Measurements from ENCODE around the gene TMOD3. TPM values are rescaled to one million over a fixed set of nuclear protein-coding genes. Genes with fewer than 3 reads are reported as not detected.

TMOD3 gene
- total and polyA plus RNA-seq, 2 of the 8 experiments (the other 6 are each of a cell fraction or from before 2014, with no cell fraction given), result 3.9 to 29.0 TPM

DNA sequence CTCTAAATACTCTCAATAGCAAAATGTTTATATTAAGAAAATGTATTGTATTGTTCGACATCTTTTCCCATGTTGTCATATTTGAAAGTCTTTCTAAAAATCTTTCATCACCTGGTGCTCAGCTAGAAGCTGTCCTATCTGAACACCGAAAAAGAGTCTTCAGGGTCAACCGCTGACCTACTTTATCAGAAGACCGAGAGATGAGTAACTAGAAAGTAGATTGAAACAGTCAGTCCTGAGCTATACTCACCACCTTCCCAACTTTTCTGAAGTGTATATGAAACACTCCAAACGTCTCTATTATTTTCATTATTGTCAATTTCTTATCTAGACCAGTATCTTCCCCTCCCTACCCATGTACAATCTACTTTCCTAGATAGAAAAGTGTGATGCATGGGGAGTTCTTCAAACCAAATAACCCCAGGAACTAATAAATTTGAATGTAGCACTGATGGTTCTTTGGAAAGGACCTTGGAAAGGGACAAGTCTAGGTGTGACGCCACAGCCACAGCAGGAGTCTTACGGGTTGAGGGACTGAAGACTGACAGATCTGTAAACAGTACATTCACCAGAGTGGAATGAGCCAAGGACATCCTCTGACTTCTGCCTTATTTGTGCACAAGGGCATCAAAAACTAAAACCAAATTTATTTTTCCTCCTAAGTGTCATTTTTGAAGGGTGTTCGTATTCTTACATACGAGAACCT lies 58.6 kb downstream of the TMOD3 start:
- DNase-seq (ENCODE audit: low read depth in 1 of 2, low spot score in 2 of 2), result no peak

More for the DNA sequence above, 58.6 kb downstream of the TMOD3 start:
- no peak overlapping the region for H3K27ac ChIP-seq (ENCODE audit: low read depth, low read length)
- H3K9me3 ChIP-seq (ENCODE audit: insufficient read depth in 2 of 2, low read depth in 1 of 2, low read length in 1 of 2), result peaks cover 0 to 10% of the 10 kb centered on the region in 2 experiments; a peak in 1 of 4 replicates
- H2BK15ac ChIP-seq (ENCODE audit: low read length), result no peak overlapping the region
- H2BK5ac ChIP-seq (ENCODE audit: low read depth, low read length), result no peak overlapping the region
- H3K36me3 ChIP-seq (ENCODE audit: control insufficient read depth in 2 of 4, insufficient read depth in 4 of 4, low read length in 3 of 4), result no peaks in the 10 kb centered on the region; a peak in 1 of 8 replicates
- no peak overlapping the region for H3K18ac ChIP-seq (ENCODE audit: extremely low read depth, low read length)
- no peak overlapping the region for H3K56ac ChIP-seq (replicated peaks; ENCODE audit: insufficient read length, low read depth, low read length)
- H4K91ac ChIP-seq (replicated peaks; ENCODE audit: insufficient read length, low read length), result no peak overlapping the region
- no peaks in the 10 kb centered on the region for H3K79me1 ChIP-seq (ENCODE audit: low read depth, low read length)
- no peak overlapping the region for H3K14ac ChIP-seq (ENCODE audit: insufficient read length)
- POLR2A ChIA-PET (ENCODE audit: partially characterized antibody), result interaction anchor here (0.6 to 1.0 kb wide), 3 partner anchors 10 to 345 kb away, joined by 3 read pairs; no protein-coding TSS in a partner anchor
- no peaks in the 10 kb centered on the region for H3K23me2 ChIP-seq (ENCODE audit: low read depth, low read length)
- H2AK5ac ChIP-seq (ENCODE audit: low read depth, low read length), result no peak overlapping the region
- no peak overlapping the region for H4K8ac ChIP-seq (ENCODE audit: extremely low read depth, insufficient read depth, low read length)
- H4K5ac ChIP-seq (ENCODE audit: insufficient read length, low read depth, low read length), result no peak overlapping the region
- TF ChIP-seq E2F6 (IDR thresholded peaks at IDR 0.05) (no peak), ASH2L (IDR thresholded peaks at IDR 0.05; ENCODE audit: low read length) (no peak), RAD21 (IDR thresholded peaks at IDR 0.05 in 1 of 2, conservative IDR thresholded peaks at IDR 0.05 in 1 of 2; ENCODE audit: low read depth in 2 of 2, low read length in 2 of 2) (no peak), RNF2 (IDR thresholded peaks at IDR 0.05; ENCODE audit: borderline replicate concordance, low read depth, low read length, missing control alignments, poor library complexity, severe bottlenecking) (no peak), CREB1 (IDR thresholded peaks at IDR 0.05) (no peak)
- H3K4me1 ChIP-seq (replicated peaks in 1 of 4; ENCODE audit: control insufficient read depth in 3 of 4, insufficient read depth in 4 of 4, low read length in 3 of 4), result no peaks in the 10 kb centered on the region
- no peak overlapping the region for H3K4ac ChIP-seq (replicated peaks; ENCODE audit: insufficient read length, low read depth, low read length)
- H2BK12ac ChIP-seq (ENCODE audit: low read depth, low read length), result no peak overlapping the region
- CTCF ChIA-PET (ENCODE audit: partially characterized antibody), result interaction anchor here (0.6 to 3.6 kb wide), 26 partner anchors 9 to 190 kb away, joined by 3 to 34 read pairs (median 5); no protein-coding TSS in a partner anchor
- no peak overlapping the region for H2BK120ac ChIP-seq (replicated peaks; ENCODE audit: low read depth, low read length)
- FAIRE-seq, result no peak
- 88% methylated on average over 9 of the region's 9 CpGs; no CpG with 5 or more reads in 1 of the 2 experiments for WGBS, 2 experiments (ENCODE audit: extremely low coverage in 1 of 2, insufficient coverage in 1 of 2, insufficient read length in 1 of 2, insufficient replicate concordance in 2 of 2, low coverage in 1 of 2, low lambda C conversion rate in 2 of 2, missing lambda C conversion rate in 1 of 2)
- no peak overlapping the region for H3K4me2 ChIP-seq (ENCODE audit: insufficient read depth in 1 of 2, low read depth in 2 of 2, low read length in 2 of 2)
- H3K9ac ChIP-seq (replicated peaks in 1 of 4; ENCODE audit: extremely low read depth in 1 of 4, low read depth in 3 of 4, low read length in 3 of 4), result no peak overlapping the region
- H2AFZ ChIP-seq (ENCODE audit: low read length), result no peak overlapping the region
- H3K27me3 ChIP-seq (replicated peaks in 1 of 4; ENCODE audit: control insufficient read depth in 3 of 4, extremely low read depth in 1 of 4, insufficient read depth in 3 of 4, low read length in 3 of 4), result no peaks in the 10 kb centered on the region
- H3K79me2 ChIP-seq (ENCODE audit: control insufficient read depth in 1 of 2, insufficient read depth in 2 of 2, low read length in 2 of 2), result no peaks in the 10 kb centered on the region
- no peak overlapping the region for H3K4me3 ChIP-seq (ENCODE audit: extremely low read depth in 1 of 4, insufficient read depth in 2 of 4, low read depth in 3 of 4, low read length in 4 of 4)
- no peaks in the 10 kb centered on the region for H4K20me1 ChIP-seq (replicated peaks in 1 of 2; ENCODE audit: control insufficient read depth in 1 of 2, insufficient read depth in 2 of 2, low read length in 2 of 2)
- H2BK20ac ChIP-seq (ENCODE audit: low read length), result no peak overlapping the region
- no peak overlapping the region for H3K23ac ChIP-seq (ENCODE audit: insufficient read length)
